A549 (cell line): ENCODE data around the gene ADGRB2. TPM values are rescaled to one million over a fixed set of nuclear protein-coding genes. Genes with fewer than 3 reads are reported as not detected.
A peak's percentile ranks its signal among the peaks of the same experiment; 100 is the strongest.
"Not testable (repeated sequence)": the region's sequence is repeated elsewhere in the genome, so short reads cannot be mapped to it uniquely, and the experiment has no call there.

Source experiments
- ATAC-seq, 2 experiments: fragments of 200-7000 bp in 1 of 2; fragments of >200 bp in 1 of 2; cut with Nextera tagmentation in 1 of 2; cut with Tn5 transposase in 1 of 2; 3 replicates each; pipeline versions ENCODE4 v1.8.0 to v1.9.1; 2018 to 2020; ENCODE audit warnings: mild to moderate bottlenecking in 1 of 2, moderate library complexity in 1 of 2
- CTCF ChIA-PET: fragments of 300-600 bp; sonication (Branson Sonifier 250); formaldehyde crosslinking; extraction: SDS; loops from one replicate; lab custom pipeline; 2021; ENCODE audit warnings: antibody characterized with exemption, inconsistent platforms; lab: Yijun Ruan, JAX
- POLR2A ChIA-PET: fragments of 350-600 bp; formaldehyde crosslinking; extraction: SDS; loops from one replicate; lab custom pipeline; 2021; ENCODE audit warnings: antibody characterized with exemption, inconsistent platforms; lab: Yijun Ruan, JAX
- DNase-seq, 2 experiments: peaks; one replicate each; pipeline versions ENCODE4 v3.0.0 to v3.0.0-alpha.2; 2011 to 2016; ENCODE audit warnings: low read depth in 1 of 2, low spot score in 1 of 2
- FAIRE-seq: peaks from 2 replicates; lab custom pipeline; 2011; peaks lifted over from hg19 to GRCh38; lab: Jason Lieb, UNC
- H3K27ac ChIP-seq, 2 experiments: fragments of >200 bp; sonication (Bioruptor Twin); formaldehyde crosslinking; 3 replicates each; pipeline ENCODE4 v1.5.1; 2016 to 2017
- H3K4me1 ChIP-seq: fragments of >200 bp; sonication (Bioruptor Twin); formaldehyde crosslinking; 3 replicates; pipeline ENCODE4 v1.6.1; 2016
- H3K4me2 ChIP-seq: fragments of >200 bp; sonication (Bioruptor Twin); formaldehyde crosslinking; 3 replicates; pipeline ENCODE4 v1.6.1; 2016
- H3K4me3 ChIP-seq: fragments of >200 bp; sonication (Bioruptor Twin); formaldehyde crosslinking; 3 replicates; pipeline ENCODE4 v1.5.1; 2016
- H3K9me3 ChIP-seq: fragments of >200 bp; sonication (Bioruptor Twin); formaldehyde crosslinking; 3 replicates; pipeline ENCODE4 v1.6.1; 2016
- CBX8 ChIP-seq: fragments of 200-600 bp; sonication (generic); IDR thresholded peaks from 2 replicates; pipeline ENCODE4 v1.6.1; 2016
- CEBPB ChIP-seq, 2 experiments: fragments of >200 bp in 1 of 2; sonication (Bioruptor Twin) in 1 of 2; formaldehyde crosslinking in 1 of 2; IDR thresholded peaks; 2 replicates each; pipeline ENCODE4 v1.6.1; 2012 to 2016
- FOSL2 ChIP-seq, 2 experiments: fragments of 450-650 bp in 1 of 2; fragments of >200 bp in 1 of 2; sonication (Bioruptor Twin) in 1 of 2; formaldehyde crosslinking; IDR thresholded peaks; 2 replicates each; pipeline versions ENCODE4 v1.5.0 to v1.6.1; 2016 to 2020; ENCODE audit warnings: mild to moderate bottlenecking in 1 of 2, moderate library complexity in 1 of 2
- FOXS1 ChIP-seq: fragments of 250-450 bp; sonication (Bioruptor Pico); IDR thresholded peaks from 2 replicates; pipeline ENCODE4 v1.5.0; 2020; ENCODE audit warnings: mild to moderate bottlenecking, moderate library complexity
- GATA3 ChIP-seq: IDR thresholded peaks from 2 replicates; pipeline ENCODE4 v1.6.1; 2012; ENCODE audit warnings: borderline replicate concordance
- HDAC2 ChIP-seq: fragments of 200-600 bp; sonication (generic); IDR thresholded peaks from 2 replicates; pipeline ENCODE4 v1.6.1; 2016
- HOXA7 ChIP-seq: fragments of 250-450 bp; sonication (Bioruptor Pico); IDR thresholded peaks from 2 replicates; pipeline ENCODE4 v1.5.0; 2020; ENCODE audit warnings: mild to moderate bottlenecking, moderate library complexity
- HOXB13 ChIP-seq: fragments of 250-450 bp; sonication (Bioruptor Pico); IDR thresholded peaks from 2 replicates; pipeline ENCODE4 v1.5.0; 2020; ENCODE audit warnings: low read depth, mild to moderate bottlenecking, moderate library complexity
- KDM1A ChIP-seq: fragments of 200-600 bp; sonication (generic); IDR thresholded peaks from 2 replicates; pipeline ENCODE4 v1.6.1; 2016; ENCODE audit warnings: low read depth, mild to moderate bottlenecking
- KDM5A ChIP-seq: fragments of 200-600 bp; sonication (generic); IDR thresholded peaks from 2 replicates; pipeline ENCODE4 v1.6.1; 2016; ENCODE audit warnings: antibody characterized with exemption, mild to moderate bottlenecking
- MAFK ChIP-seq: fragments of 450-650 bp; IDR thresholded peaks from 2 replicates; pipeline ENCODE4 v1.6.1; 2014; ENCODE audit not compliant: partially characterized antibody
- MYC ChIP-seq: IDR thresholded peaks from 2 replicates; pipeline ENCODE4 v1.6.1; 2012; ENCODE audit warnings: mild to moderate bottlenecking, inconsistent platforms, low read length, improper control_type of control experiment, borderline replicate concordance
- NFE2L2 ChIP-seq: fragments of 150-350 bp; conservative IDR thresholded peaks from 2 replicates; pipeline ENCODE4 v1.6.1; 2014; ENCODE audit warnings: low read length
- NR3C1 ChIP-seq: fragments of >200 bp; sonication (Bioruptor Twin); formaldehyde crosslinking; IDR thresholded peaks from 3 replicates; pipeline ENCODE4 v1.6.1; 2017
- PHF8 ChIP-seq: fragments of 200-600 bp; sonication (generic); IDR thresholded peaks from 2 replicates; pipeline ENCODE4 v1.6.1; 2016; ENCODE audit warnings: low read depth, mild to moderate bottlenecking, antibody characterized with exemption, moderate library complexity, borderline replicate concordance
- POLR2AphosphoS2 ChIP-seq: conservative IDR thresholded peaks from 2 replicates; pipeline ENCODE4 v1.6.1; 2012; ENCODE audit warnings: low read length, improper control_type of control experiment, inconsistent platforms
- RAD21 ChIP-seq, 2 experiments: fragments of >200 bp in 1 of 2; sonication (Bioruptor Twin) in 1 of 2; formaldehyde crosslinking in 1 of 2; IDR thresholded peaks in 1 of 2; conservative IDR thresholded peaks in 1 of 2; 2 replicates in 1 of 2; 3 replicates in 1 of 2; pipeline ENCODE4 v1.6.1; 2012 to 2018; ENCODE audit warnings: inconsistent platforms in 1 of 2
- REST ChIP-seq: fragments of 200-600 bp; sonication (generic); IDR thresholded peaks from 2 replicates; pipeline ENCODE4 v1.6.1; 2016; ENCODE audit warnings: antibody characterized with exemption, mild to moderate bottlenecking, moderate library complexity
- SMC3 ChIP-seq: fragments of >200 bp; sonication (Bioruptor Twin); formaldehyde crosslinking; IDR thresholded peaks from 3 replicates; pipeline ENCODE4 v1.6.1; 2018; ENCODE audit warnings: inconsistent platforms
- SREBF2 ChIP-seq: fragments of 450-650 bp; IDR thresholded peaks from 2 replicates; pipeline ENCODE4 v1.6.1; 2014; ENCODE audit warnings: mild to moderate bottlenecking, moderate library complexity
- TFCP2L1 ChIP-seq: fragments of 250-450 bp; sonication (Bioruptor Pico); IDR thresholded peaks from 2 replicates; pipeline ENCODE4 v1.5.0; 2021; ENCODE audit warnings: mild to moderate bottlenecking
- USF2 ChIP-seq: fragments of 450-650 bp; IDR thresholded peaks from 2 replicates; pipeline ENCODE4 v1.6.1; 2014; ENCODE audit warnings: antibody characterized with exemption
- ZSCAN20 ChIP-seq: fragments of 250-450 bp; sonication (Bioruptor Pico); IDR thresholded peaks from 2 replicates; pipeline ENCODE4 v1.8.0; 2022; ENCODE audit warnings: mild to moderate bottlenecking, moderate library complexity
- WGBS: methylation state at CpG from one replicate; pipeline ENCODE4 v1.1.6; 2017; ENCODE audit errors: missing lambda C conversion rate; 5-methylcytosine and 5-hydroxymethylcytosine counted together
- polyA plus RNA-seq, 4 experiments: library from polyadenylated mRNA; depleted of rRNA in 3 of 4; stranded (reverse); fragments of >200 nt; fragmentation: RNase III in 1 of 4; extraction: RNeasy Plus Mini Kit Qiagen cat#74134 plus additional on column Dnase treatment in 1 of 4; gene quantifications; 2 replicates in 3 of 4; 3 replicates in 1 of 4; pipeline ENCODE4 v1.2.3, GENCODE V29; 2011 to 2017

The ADGRB2 gene
- polyA plus RNA-seq, 2 of the 4 experiments (the other 2 are of a cell fraction) = 2.3 to 6.6 TPM

GRCh38 chr1:31707711-31708110 is 56.4 kb downstream of the ADGRB2 start:
- Histone ChIP-seq H3K9me3 (no peaks in the 10 kb centered on the region), H3K4me1 (peaks cover 48% of the 10 kb centered on the region), H3K4me3 (no peak overlapping the region), H3K4me2 (peak overlapping the region; percentile 52; the same call in 2 of the 3 replicates), H3K27ac (peak overlapping the region in 1 of 2 experiments; percentile 4; a peak in 1 of 6 replicates)
- ATAC-seq (no peak), DNase-seq (no peak), FAIRE-seq (no peak)
- WGBS = 60% methylated on average over 5 of the region's 5 CpGs
- POLR2A ChIA-PET = no interaction called here
- TF ChIP-seq SMC3 (0 out of 3 replicates have a peak, but pooled peaks have one; percentile 16), HDAC2 (no peak)
- CTCF ChIA-PET = interaction anchor here (1.1 to 12.0 kb wide), 5 partner anchors 7 to 81 kb away, joined by 3 to 183 read pairs (median 12); no protein-coding TSS in a partner anchor

- ATAC-seq, POLR2A ChIA-PET, FAIRE-seq, H3K4me3 ChIP-seq, H3K9me3 ChIP-seq, H3K4me2 ChIP-seq, DNase-seq: not testable (repeated sequence)
- 81% methylated on average over 4 of the region's 4 CpGs for WGBS
- H3K4me1 ChIP-seq = peaks cover 48% of the 10 kb centered on the region
- CTCF ChIA-PET = interaction anchor here (1.1 to 12.0 kb wide), 4 partner anchors 8 to 82 kb away, joined by 3 to 183 read pairs (median 62); no protein-coding TSS in a partner anchor
- peak overlapping the region in 1 of 2 experiments; percentile 44; a peak in 1 of 6 replicates for H3K27ac ChIP-seq
Measured at GRCh38 chr1:31707059-31707600, 57.0 kb downstream of the ADGRB2 start.

- Histone ChIP-seq H3K9me3 (no peaks in the 10 kb centered on the region), H3K4me3 (no peak overlapping the region), H3K4me1 (peaks cover 50% of the 10 kb centered on the region), H3K4me2 (no peak overlapping the region), H3K27ac (peak overlapping the region in 1 of 2 experiments; percentile 44; a peak in 1 of 6 replicates)
- FAIRE-seq = no peak
- ChIA-PET CTCF (interaction anchor here (8.9 to 12.0 kb wide), 2 partner anchors 9 to 42 kb away, joined by 112 to 183 read pairs; no protein-coding TSS in a partner anchor), POLR2A (no interaction called here)
- DNase-seq = no peak
- WGBS = 85% methylated on average over 8 of the region's 15 CpGs
- ATAC-seq = no peak
- no peak for TF ChIP-seq SREBF2
- TF ChIP-seq CBX8 = no peak
- TF ChIP-seq USF2 = no peak
- no peak for TF ChIP-seq HOXA7 (CRISPR knock-in tag)
- TF ChIP-seq POLR2AphosphoS2 = no peak
- TF ChIP-seq NFE2L2 = no peak
- TF ChIP-seq SMC3 = no peak
- TF ChIP-seq REST = no peak
- TF ChIP-seq KDM5A = no peak
Measured at GRCh38 chr1:31706384-31707058, 57.6 kb downstream of the ADGRB2 start.

GRCh38 chr1:31705080-31705866 is 58.9 kb downstream of the ADGRB2 start:
- ATAC-seq = peak in 1 of 2 experiments; percentile 22; a peak in 3 of 6 replicates
- peak overlapping the region; percentile 56 to 95; a peak in 4 of 6 replicates for H3K27ac ChIP-seq
- FAIRE-seq = no peak
- H3K4me3 ChIP-seq = no peak overlapping the region
- 84% methylated on average over 13 of the region's 23 CpGs for WGBS
- H3K9me3 ChIP-seq = no peaks in the 10 kb centered on the region
- CTCF ChIA-PET = interaction anchor here (0.6 to 8.9 kb wide), 13 partner anchors 10 to 84 kb away, joined by 3 to 112 read pairs (median 5); no protein-coding TSS in a partner anchor
- DNase-seq = peak; percentile 19 to 41
- H3K4me1 ChIP-seq = peaks cover 55% of the 10 kb centered on the region
- 0 out of 3 replicates have a peak overlapping the region, but pooled peaks have one; percentile 10 for H3K4me2 ChIP-seq
- POLR2A ChIA-PET = no interaction called here
- no peak for TF ChIP-seq NR3C1
- no peak for TF ChIP-seq ZSCAN20 (CRISPR knock-in tag)
- peak; percentile 62 to 64 for TF ChIP-seq RAD21 (conservative IDR thresholded peaks at IDR 0.05 in 1 of 2, IDR thresholded peaks at IDR 0.05 in 1 of 2)
- TF ChIP-seq SMC3 = peak; percentile 56
- no peak for TF ChIP-seq HOXB13 (CRISPR knock-in tag)
- TF ChIP-seq FOSL2 (IDR thresholded peaks at IDR 0.05) = no peak
- 0 out of 2 replicates have a peak, but pooled peaks have one; percentile 9 for TF ChIP-seq FOSL2 (CRISPR knock-in tag; IDR thresholded peaks at IDR 0.05)
- no peak for TF ChIP-seq KDM5A
- no peak for TF ChIP-seq TFCP2L1
- no peak for TF ChIP-seq PHF8
- no peak for TF ChIP-seq GATA3
- no peak for TF ChIP-seq FOXS1
- TF ChIP-seq KDM1A = no peak
- TF ChIP-seq CEBPB (IDR thresholded peaks at IDR 0.05) = no peak
- no peak for TF ChIP-seq HOXA7 (CRISPR knock-in tag)
- TF ChIP-seq MYC = no peak
- TF ChIP-seq MAFK = peak; percentile 98
